ENCODE measurements around the gene RGS19.

DNA sequence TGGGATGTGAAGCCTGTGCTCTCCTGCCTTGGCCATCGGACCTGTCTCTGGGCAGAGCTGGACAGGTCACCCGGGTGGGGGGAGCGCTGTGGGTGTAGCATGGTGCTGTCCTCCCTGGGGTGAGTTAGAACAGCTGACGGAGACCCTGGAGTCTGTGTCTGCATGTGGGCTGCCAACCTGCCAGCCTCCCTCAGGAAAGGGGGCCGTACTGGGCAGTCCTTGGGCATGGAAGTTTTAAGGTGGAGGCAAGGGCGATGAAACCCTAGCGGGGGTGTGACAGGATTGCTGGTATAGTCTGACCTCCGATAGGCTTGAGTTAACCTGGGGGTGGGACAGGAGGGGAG, 32.3 kb downstream of the RGS19 start:
- no peak for TF ChIP-seq POLR2A (IDR thresholded peaks at IDR 0.05)
- TF ChIP-seq, protein P1, sequence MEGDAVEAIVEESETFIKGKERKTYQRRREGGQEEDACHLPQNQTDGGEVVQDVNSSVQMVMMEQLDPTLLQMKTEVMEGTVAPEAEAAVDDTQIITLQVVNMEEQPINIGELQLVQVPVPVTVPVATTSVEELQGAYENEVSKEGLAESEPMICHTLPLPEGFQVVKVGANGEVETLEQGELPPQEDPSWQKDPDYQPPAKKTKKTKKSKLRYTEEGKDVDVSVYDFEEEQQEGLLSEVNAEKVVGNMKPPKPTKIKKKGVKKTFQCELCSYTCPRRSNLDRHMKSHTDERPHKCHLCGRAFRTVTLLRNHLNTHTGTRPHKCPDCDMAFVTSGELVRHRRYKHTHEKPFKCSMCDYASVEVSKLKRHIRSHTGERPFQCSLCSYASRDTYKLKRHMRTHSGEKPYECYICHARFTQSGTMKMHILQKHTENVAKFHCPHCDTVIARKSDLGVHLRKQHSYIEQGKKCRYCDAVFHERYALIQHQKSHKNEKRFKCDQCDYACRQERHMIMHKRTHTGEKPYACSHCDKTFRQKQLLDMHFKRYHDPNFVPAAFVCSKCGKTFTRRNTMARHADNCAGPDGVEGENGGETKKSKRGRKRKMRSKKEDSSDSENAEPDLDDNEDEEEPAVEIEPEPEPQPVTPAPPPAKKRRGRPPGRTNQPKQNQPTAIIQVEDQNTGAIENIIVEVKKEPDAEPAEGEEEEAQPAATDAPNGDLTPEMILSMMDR (IDR thresholded peaks at IDR 0.05): no peak
